GM19025 (cell line): ENCODE data around the gene KPNA5.

Experiments used
- ATAC-seq: cut with Tn5 transposase; IDR thresholded peaks from one replicate; pipeline ENCODE4 v1.9.1; 2021; ENCODE audit warnings: mild to moderate bottlenecking, low read depth, moderate library complexity; ENCODE audit not compliant: unreplicated experiment

Gene KPNA5

GRCh38 chr6:116779573-116780164 is 98.7 kb downstream of the KPNA5 start:
- no peak for ATAC-seq

DNA sequence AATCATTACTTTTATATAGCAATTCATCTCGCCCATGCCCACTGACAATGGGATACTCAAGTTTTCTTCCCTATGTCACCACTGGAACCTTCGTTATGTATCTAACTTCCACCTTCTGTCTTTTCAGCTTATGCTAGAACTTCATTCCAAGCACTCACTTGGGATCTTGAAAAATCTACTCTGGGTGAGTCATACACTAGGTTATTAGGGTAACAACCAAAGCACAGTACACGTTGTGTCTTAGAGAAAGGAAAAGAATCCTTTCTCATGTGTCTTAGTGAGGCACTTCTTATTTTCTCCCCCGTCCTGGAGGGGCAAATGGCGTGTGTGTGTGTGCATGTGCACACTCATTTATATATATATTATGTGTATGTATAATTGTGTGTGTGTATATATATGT is 102.8 kb downstream of the KPNA5 start:
- no peak for ATAC-seq
